ENCODE results near the gene TNFSF8.

TNFSF8 gene

DNA sequence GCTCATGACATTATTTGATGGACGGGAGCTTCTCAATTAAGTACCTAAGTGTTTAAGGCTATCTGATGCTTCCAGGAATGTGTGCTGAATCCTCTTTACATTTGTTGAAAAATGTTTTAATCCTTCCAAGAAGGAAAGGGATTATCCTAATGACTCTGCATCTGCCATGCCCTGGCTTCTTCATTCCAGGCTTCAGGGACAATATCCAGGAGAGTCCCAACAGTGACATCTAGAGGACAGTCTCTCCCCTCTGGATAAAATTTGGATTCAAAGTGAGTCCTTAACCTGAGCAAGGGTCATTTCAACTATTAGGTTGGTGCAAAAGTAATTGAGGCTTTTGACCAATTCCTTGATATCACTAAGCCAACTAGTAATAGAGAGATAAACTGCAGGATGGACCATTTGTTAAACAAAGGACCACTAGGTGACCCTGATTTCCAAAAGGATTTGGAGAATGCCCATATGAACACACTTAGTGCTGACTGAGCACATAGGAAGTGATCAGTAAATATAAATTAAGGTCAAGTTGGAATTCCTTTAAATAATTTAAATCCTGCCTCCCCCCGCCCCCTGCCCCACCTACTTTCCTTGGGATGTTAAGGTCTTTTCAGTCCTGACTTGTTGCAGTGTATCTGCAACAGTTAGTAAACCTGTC is 19.1 kb downstream of the TNFSF8 start:
- TF ChIP-seq, protein P1, sequence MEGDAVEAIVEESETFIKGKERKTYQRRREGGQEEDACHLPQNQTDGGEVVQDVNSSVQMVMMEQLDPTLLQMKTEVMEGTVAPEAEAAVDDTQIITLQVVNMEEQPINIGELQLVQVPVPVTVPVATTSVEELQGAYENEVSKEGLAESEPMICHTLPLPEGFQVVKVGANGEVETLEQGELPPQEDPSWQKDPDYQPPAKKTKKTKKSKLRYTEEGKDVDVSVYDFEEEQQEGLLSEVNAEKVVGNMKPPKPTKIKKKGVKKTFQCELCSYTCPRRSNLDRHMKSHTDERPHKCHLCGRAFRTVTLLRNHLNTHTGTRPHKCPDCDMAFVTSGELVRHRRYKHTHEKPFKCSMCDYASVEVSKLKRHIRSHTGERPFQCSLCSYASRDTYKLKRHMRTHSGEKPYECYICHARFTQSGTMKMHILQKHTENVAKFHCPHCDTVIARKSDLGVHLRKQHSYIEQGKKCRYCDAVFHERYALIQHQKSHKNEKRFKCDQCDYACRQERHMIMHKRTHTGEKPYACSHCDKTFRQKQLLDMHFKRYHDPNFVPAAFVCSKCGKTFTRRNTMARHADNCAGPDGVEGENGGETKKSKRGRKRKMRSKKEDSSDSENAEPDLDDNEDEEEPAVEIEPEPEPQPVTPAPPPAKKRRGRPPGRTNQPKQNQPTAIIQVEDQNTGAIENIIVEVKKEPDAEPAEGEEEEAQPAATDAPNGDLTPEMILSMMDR (IDR thresholded peaks at IDR 0.05), result peak; percentile 86

DNA sequence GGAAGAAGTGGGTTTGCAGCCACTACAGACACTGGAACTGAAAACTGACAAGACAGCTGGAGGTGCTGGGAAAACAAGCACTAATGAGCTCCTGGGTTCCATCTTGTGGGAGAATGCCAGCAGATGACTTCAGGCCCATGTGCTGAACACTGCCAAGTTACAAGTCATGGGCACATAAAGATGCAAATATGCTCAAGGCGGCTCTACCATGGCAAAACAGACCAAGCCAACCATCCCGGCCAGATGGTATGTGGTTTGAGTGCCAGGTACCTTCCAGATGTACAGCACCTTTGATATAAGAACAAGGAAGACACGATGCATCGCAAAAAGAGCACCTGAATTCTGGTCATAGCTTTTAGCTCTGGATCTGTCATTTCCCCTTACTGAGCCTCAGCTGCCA is 19.9 kb downstream of the TNFSF8 start:
- TF ChIP-seq, protein P1 (IDR thresholded peaks at IDR 0.05), result no peak

DNA sequence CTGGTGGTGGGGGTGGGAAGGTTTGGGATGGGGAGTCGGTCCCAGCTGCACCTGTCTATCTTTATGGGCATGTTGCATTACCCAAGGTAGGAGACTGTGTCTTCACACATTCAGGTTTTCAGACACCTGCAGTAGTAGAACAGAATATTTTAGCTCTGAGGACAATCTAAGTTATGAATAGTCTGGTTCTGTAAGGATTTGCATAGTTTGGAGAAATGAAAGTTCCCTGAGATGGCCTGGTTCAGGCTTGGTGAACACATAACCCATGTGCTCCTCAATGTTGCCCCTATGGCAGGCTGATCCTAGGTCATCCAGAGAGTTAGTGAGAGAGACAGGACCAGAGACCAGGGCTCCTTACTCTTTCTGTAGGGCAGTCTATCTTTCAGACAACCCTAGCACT is 20.7 kb downstream of the TNFSF8 start:
- TF ChIP-seq, protein P1 (IDR thresholded peaks at IDR 0.05), result no peak

DNA sequence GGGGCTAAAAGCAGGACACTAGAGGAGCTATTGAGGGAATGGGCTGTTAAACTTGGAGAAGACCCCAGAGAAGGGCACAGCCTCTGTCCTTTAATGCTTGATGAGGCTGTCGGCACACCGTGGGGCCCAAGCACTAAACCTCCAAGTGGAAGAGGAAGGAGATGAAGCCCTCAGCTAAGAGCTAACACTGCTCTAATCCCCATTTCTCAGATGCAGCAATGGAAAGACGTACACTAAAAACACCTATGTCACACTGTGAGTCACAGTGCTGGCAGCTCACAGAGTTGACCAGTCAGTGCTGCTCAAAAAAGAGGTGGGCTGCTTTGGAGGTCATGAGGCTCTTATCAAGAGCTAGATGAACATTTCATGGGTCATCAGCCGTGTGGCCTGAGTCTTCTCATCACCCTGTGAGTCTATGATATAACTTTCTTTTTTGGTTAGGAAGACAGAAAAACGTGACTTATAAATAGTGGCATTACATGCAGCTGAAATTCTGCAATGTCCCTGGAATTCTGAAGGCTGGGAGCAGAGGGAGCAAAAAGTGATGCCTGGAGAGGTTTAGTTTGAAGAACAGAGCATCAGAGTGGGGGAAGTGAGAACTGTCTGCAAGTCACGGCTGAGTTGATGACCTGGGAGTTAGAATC is 21.5 kb downstream of the TNFSF8 start:
- TF ChIP-seq, protein P1 (IDR thresholded peaks at IDR 0.05), result no peak

DNA sequence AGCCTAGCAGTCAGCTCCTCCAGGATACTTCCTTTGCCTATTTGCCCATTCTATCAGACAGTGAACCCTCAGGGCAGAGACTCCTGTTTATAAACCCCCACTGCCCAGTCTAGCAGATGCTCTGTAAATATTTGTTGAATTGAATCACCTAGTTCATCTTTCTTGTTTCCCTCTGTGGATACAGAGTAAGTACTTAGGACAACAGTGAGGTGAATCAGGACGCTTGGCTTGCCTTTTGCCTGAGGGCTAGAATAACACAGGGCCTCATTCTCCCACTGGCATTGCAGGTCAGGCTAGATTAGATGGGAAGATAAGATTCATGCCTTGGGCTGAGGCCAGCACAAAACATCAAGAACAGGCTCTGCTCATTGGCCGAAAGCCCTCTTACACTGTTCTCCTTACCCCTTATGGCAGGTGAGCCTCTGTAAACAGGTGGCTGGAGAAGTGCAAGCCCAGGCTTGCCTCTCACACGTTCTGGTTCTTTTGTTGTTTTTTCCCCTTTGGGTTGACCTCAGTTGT is 22.2 kb downstream of the TNFSF8 start:
- TF ChIP-seq, protein P1 (IDR thresholded peaks at IDR 0.05), result no peak

DNA sequence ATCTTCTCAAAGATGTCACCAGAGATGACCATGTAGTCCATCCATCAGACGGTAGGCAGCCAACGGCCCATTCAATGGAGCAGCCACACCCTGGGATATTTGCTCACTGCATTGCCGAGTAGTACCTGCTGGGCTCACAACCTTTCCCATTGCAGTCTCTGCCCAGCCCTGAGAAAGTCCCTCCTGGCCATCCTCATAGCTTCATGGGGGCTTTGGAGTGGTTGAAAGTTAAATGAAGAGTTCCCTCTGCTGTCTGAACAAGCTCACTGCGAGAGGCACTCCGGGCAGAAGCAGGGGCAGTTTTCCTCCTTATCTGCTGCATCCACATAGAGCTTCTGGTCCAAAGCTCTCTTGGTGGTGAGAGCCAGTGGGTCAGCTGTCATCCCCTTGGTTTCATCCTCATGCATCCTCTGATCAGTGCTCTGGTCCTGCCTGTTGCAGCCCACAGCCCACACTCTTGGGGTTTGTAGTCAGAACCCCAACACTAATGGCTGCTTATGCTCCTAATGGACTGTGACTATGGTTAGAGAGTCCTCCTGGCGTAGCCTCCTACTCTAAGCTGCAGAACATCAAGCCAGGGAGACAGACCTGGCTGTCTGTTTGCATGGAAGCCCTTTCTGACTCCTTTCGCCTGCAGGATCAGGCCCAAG is 23.3 kb downstream of the TNFSF8 start:
- TF ChIP-seq, protein P1 (IDR thresholded peaks at IDR 0.05), result peak; percentile 76

DNA sequence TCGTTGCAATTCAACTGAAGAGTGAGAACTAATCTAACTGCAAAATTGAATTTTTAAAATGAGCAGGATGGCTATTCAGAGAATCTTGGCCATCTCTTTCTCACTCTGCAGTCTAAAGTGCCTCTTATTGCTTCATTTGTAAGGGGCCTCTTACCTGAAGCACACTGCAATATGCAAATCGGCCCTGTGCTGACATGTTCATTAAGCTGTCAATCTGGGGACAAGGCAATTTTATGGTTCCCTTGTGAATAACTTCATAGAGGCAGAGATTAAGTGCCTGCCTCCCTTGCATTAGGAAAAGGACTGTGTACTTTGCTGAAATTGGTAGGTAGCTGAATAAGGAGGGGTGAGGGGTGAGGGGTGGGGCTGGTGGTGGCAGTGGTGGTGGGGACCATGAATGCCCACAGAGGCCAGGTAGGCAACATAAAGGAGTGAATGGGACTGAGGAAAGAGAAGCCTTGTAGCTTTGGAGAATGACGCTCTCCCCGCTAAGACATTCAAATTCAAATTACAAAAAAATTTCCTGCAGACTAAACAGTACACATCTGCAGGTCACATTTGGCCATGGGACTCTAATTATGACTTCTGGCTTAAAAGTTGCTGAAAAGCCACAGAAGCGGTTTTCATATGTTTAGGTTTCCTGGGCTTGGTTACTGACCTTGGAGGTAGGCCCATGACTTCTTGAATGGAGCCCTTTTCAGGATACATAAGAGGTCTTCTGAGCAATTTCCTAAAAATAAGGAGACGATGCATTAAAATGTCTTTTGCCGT is 25.0 kb downstream of the TNFSF8 start:
- TF ChIP-seq, protein P1 (IDR thresholded peaks at IDR 0.05), result no peak
